NT2/D1 (cell line): Measurements from ENCODE around the gene GFER.

Experiments used
- SUZ12 ChIP-seq: IDR thresholded peaks from 2 replicates; pipeline ENCODE4 v1.6.1; 2011; ENCODE audit not compliant: insufficient read length, insufficient read depth; ENCODE audit errors: extremely low read depth
- YY1 ChIP-seq: IDR thresholded peaks from 2 replicates; pipeline ENCODE4 v1.6.1; 2011; ENCODE audit not compliant: insufficient read length, insufficient read depth
- ZNF274 ChIP-seq: IDR thresholded peaks from 2 replicates; pipeline ENCODE4 v1.6.1; 2011; ENCODE audit warnings: mild to moderate bottlenecking, low read depth, low read length

DNA sequence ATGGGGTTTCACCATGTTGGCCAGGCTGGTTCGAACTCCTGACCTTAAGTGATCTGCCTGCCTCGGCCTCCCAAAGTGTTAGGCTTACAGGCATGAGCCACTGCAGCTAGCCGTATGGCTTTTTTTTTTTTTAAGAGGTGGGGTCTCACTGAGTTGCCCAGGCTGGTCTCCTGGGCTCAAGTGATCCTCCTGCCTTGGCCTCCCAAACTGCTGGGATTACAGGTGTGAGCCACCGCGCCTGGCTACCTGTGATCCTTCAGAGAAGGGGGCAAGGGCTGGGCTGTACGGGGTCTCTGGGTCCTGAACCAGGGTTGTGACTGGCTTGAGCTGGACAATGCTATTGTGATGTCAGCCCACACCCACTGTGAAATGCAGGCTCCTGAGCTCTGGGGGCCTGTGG lies 17.5 kb upstream of the GFER start, which contains the start of gene RNF151:
- TF ChIP-seq YY1, result no peak
- no peak for TF ChIP-seq ZNF274
- no peak for TF ChIP-seq SUZ12
